ENCODE results near the gene ATP2C2.

DNA sequence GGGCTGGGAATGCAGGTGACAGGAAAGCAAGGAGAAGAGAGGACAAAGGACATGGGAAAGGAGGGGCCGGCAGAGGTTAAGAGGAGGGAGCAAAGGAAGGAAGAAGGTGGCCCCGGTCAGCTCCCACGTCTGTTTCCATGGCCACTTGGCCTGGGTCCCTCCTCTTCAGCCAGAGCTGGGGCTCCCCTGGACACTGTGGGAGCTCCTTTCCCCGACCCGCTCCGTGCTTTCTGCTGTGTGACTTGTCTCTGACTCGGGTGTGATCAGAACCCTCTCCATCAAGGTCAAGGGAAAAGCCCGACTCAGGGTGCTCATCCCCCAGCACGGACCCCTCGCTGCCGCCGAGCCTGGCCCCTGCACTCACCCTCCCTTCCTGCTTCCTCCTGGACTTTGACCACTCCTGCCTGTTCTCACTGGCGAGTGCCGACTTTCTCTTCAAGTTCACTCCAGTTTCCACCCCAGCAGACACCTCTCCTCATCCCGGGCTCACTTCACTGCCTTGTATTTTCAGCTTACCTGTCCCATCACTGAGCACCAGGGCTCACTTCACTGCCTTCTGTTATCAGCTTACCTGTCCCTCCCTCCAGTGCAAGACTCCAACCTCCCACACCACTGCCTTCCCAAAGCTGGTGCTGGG, 74.9 kb downstream of the ATP2C2 start:
- TF ChIP-seq POLR2AphosphoS5 (IDR thresholded peaks at IDR 0.05; ENCODE audit: borderline replicate concordance, low read depth, low read length) (no peak), EZH2 (IDR thresholded peaks at IDR 0.05) (no peak)
